Upper lobe of left lung (tissue), 6 donors: ENCODE data around the gene ACCSL. TPM values are rescaled to one million over a fixed set of nuclear protein-coding genes. Genes with fewer than 3 reads are reported as not detected.

Experiments used
- ATAC-seq, 2 donors: fragments of 200-7000 bp; cut with Tn5 transposase; one replicate each; pipeline ENCODE4 v1.9.1; 2022; ENCODE audit warnings: mild to moderate bottlenecking in 2 of 2, moderate library complexity in 2 of 2; ENCODE audit not compliant: low FRiP score in 2 of 2
- DNase-seq, 2 donors: peaks; one replicate each; pipeline ENCODE4 v3.0.0-alpha.2; 2019 to 2020
- H3K27ac ChIP-seq, 4 donors: fragments of 200-600 bp; sonication (generic); one replicate each; pipeline ENCODE4 v1.5.1; 2016 to 2019
- H3K27me3 ChIP-seq, 4 donors: fragments of 200-600 bp; sonication (generic); one replicate each; pipeline ENCODE4 v1.5.1; 2017 to 2019
- H3K36me3 ChIP-seq, 4 donors: fragments of 200-600 bp; sonication (generic); one replicate each; pipeline ENCODE4 v1.5.1; 2016 to 2019
- H3K4me1 ChIP-seq, 4 donors: fragments of 200-600 bp; sonication (generic); one replicate each; pipeline ENCODE4 v1.5.1; 2018 to 2019
- H3K4me3 ChIP-seq, 4 donors: fragments of 200-600 bp; sonication (generic); one replicate each; pipeline ENCODE4 v1.5.1; 2017 to 2019; ENCODE audit warnings: mild to moderate bottlenecking in 2 of 4, moderate library complexity in 1 of 4
- H3K9me3 ChIP-seq, 4 donors: fragments of 200-600 bp; sonication (generic); one replicate each; pipeline ENCODE4 v1.5.1; 2018 to 2019
- CTCF ChIP-seq, 6 experiments: fragments of 450-650 bp in 4 of 6; fragments of 200-600 bp in 2 of 6; sonication (generic) in 2 of 6; IDR thresholded peaks; one replicate each; pipeline ENCODE4 v1.5.1; 2016 to 2019; ENCODE audit warnings: antibody characterized with exemption in 6 of 6
- EP300 ChIP-seq, 4 donors: sonication (generic); formaldehyde crosslinking; IDR thresholded peaks; one replicate each; pipeline ENCODE4 v1.5.1; 2017; ENCODE audit warnings: antibody characterized with exemption in 4 of 4, control low read depth in 2 of 4
- POLR2A ChIP-seq, 4 donors: fragments of 450-650 bp; IDR thresholded peaks; one replicate each; pipeline ENCODE4 v1.5.1; 2016 to 2017; ENCODE audit warnings: antibody characterized with exemption in 4 of 4, mild to moderate bottlenecking in 2 of 4
- POLR2AphosphoS5 ChIP-seq, 2 donors: sonication (generic); formaldehyde crosslinking; IDR thresholded peaks; one replicate each; pipeline ENCODE4 v1.5.1; 2017; ENCODE audit warnings: antibody characterized with exemption in 2 of 2
- WGBS, 2 donors: methylation state at CpG; one replicate each; pipeline ENCODE4 v1.1.5; 2017 to 2018; 5-methylcytosine and 5-hydroxymethylcytosine counted together
- total RNA-seq, 6 donors: library from RNA; depleted of rRNA in 4 of 6; stranded (reverse); fragments of >200 nt in 4 of 6; gene quantifications; one replicate each; pipeline versions ENCODE4 v1.1.0 to v1.2.1, GENCODE V29; 2016 to 2021
- donor health status: DM: no; HTN: no; CAD: no; lungs with moderate emphysema.
- donor health status: DM: no; HTN: yes; CAD: no; lungs with severe emphysema.

ACCSL gene
- total RNA-seq, 6 donors from 2014 or later = not detected

GRCh38 chr11:44030996-44031395 is 16.8 kb upstream of the ACCSL start:
- H3K4me3 ChIP-seq = no peak overlapping the region
- H3K9me3 ChIP-seq = no peaks in the 10 kb centered on the region
- no peak for DNase-seq
- no peaks in the 10 kb centered on the region for H3K27me3 ChIP-seq
- WGBS, 2 donors = 81 to 83% methylated on average over 5 of the region's 5 CpGs
- no peak for ATAC-seq
- TF ChIP-seq POLR2A (IDR thresholded peaks at IDR 0.05) (no peak), CTCF (IDR thresholded peaks at IDR 0.05) (no peak)
- peaks cover 13 to 36% (median 18%) of the 10 kb centered on the region in 4 donors for H3K4me1 ChIP-seq
- H3K27ac ChIP-seq = peak overlapping the region in 3 of 4 donors; percentile 35 to 74 (median 69)
- H3K36me3 ChIP-seq = no peaks in the 10 kb centered on the region

- no peak overlapping the region for H3K4me3 ChIP-seq
- H3K27me3 ChIP-seq = no peaks in the 10 kb centered on the region
- no peak for TF ChIP-seq POLR2A (IDR thresholded peaks at IDR 0.05)
- TF ChIP-seq CTCF (IDR thresholded peaks at IDR 0.05) = no peak
- no peak for TF ChIP-seq POLR2AphosphoS5 (IDR thresholded peaks at IDR 0.05)
- no peak for TF ChIP-seq EP300 (IDR thresholded peaks at IDR 0.05)
- ATAC-seq = no peak
- DNase-seq = no peak
- peaks cover 13 to 36% (median 18%) of the 10 kb centered on the region in 4 donors for H3K4me1 ChIP-seq
- H3K9me3 ChIP-seq = no peaks in the 10 kb centered on the region
- WGBS, 2 donors = 92 to 100% methylated on average over 5 of the region's 5 CpGs
- H3K27ac ChIP-seq = peak overlapping the region in 2 of 4 donors; percentile 69 to 74
- H3K36me3 ChIP-seq = no peaks in the 10 kb centered on the region
Measured at GRCh38 chr11:44031549-44031948, 16.2 kb upstream of the ACCSL start.

- no peaks in the 10 kb centered on the region for H3K9me3 ChIP-seq
- H3K4me1 ChIP-seq = peaks cover 17 to 42% (median 19%) of the 10 kb centered on the region in 4 donors
- DNase-seq (peak in 1 of 2 donors; percentile 89), ATAC-seq (peak; percentile 69 to 79)
- H3K36me3 ChIP-seq = no peaks in the 10 kb centered on the region
- TF ChIP-seq POLR2A (IDR thresholded peaks at IDR 0.05) (peak in 1 of 4 donors; percentile 30), CTCF (IDR thresholded peaks at IDR 0.05) (peak in 1 of 6 experiments; percentile 6), POLR2AphosphoS5 (IDR thresholded peaks at IDR 0.05) (peak; percentile 46 to 66), EP300 (IDR thresholded peaks at IDR 0.05) (peak in 1 of 4 donors; percentile 77)
- WGBS, 2 donors = 56 to 69% methylated on average over 13 to 15 of the region's 15 CpGs
- peak overlapping the region in 3 of 4 donors; percentile 35 to 74 (median 69) for H3K27ac ChIP-seq
- no peaks in the 10 kb centered on the region for H3K27me3 ChIP-seq
- no peak overlapping the region for H3K4me3 ChIP-seq
Measured at GRCh38 chr11:44032299-44033085, 15.3 kb upstream of the ACCSL start.

- 42 to 44% methylated on average over 2 to 3 of the region's 3 CpGs for WGBS, 2 donors
- TF ChIP-seq POLR2AphosphoS5 (IDR thresholded peaks at IDR 0.05) = no peak
- no peak for TF ChIP-seq EP300 (IDR thresholded peaks at IDR 0.05)
- no peak for TF ChIP-seq CTCF (IDR thresholded peaks at IDR 0.05)
- no peak for TF ChIP-seq POLR2A (IDR thresholded peaks at IDR 0.05)
- Histone ChIP-seq H3K27me3 (no peaks in the 10 kb centered on the region), H3K27ac (peak overlapping the region in 2 of 4 donors; percentile 69 to 74), H3K4me1 (peaks cover 17 to 42% (median 19%) of the 10 kb centered on the region in 4 donors), H3K4me3 (no peak overlapping the region), H3K36me3 (no peaks in the 10 kb centered on the region), H3K9me3 (no peaks in the 10 kb centered on the region)
- no peak for DNase-seq
- no peak for ATAC-seq
Measured at GRCh38 chr11:44033411-44033850, 14.3 kb upstream of the ACCSL start.
